HepG2 (cell line): ENCODE data around the gene LRR1. TPM values are rescaled to one million over a fixed set of nuclear protein-coding genes. Genes with fewer than 3 reads are reported as not detected.

ENCODE experiments used
- ATM ChIP-seq: fragments of 450-650 bp; IDR thresholded peaks from 2 replicates; pipeline ENCODE4 v1.7.1; 2017; ENCODE audit warnings: mild to moderate bottlenecking, borderline replicate concordance
- BRCA1 ChIP-seq: sonication (generic); formaldehyde crosslinking; IDR thresholded peaks from 2 replicates; pipeline ENCODE4 v1.4.0; 2020; ENCODE audit warnings: missing genetic modification reagents
- DR1 ChIP-seq: sonication (generic); formaldehyde crosslinking; IDR thresholded peaks from 2 replicates; pipeline ENCODE4 v1.8.0; 2021; ENCODE audit warnings: mild to moderate bottlenecking, missing genetic modification reagents, inconsistent platforms
- ESRRA ChIP-seq: sonication (generic); formaldehyde crosslinking; IDR thresholded peaks from 2 replicates; pipeline ENCODE4 v1.5.1; 2020; ENCODE audit warnings: mild to moderate bottlenecking, low read depth, missing genetic modification reagents
- GATAD1 ChIP-seq: IDR thresholded peaks from 2 replicates; pipeline ENCODE4 v1.6.1; 2016; ENCODE audit warnings: missing genetic modification reagents, missing compliant biosample characterization
- NCOA1 ChIP-seq: sonication (generic); formaldehyde crosslinking; IDR thresholded peaks from 2 replicates; pipeline ENCODE4 v1.9.0; 2021; ENCODE audit warnings: missing genetic modification reagents
- NFYB ChIP-seq: sonication (generic); formaldehyde crosslinking; IDR thresholded peaks from 2 replicates; pipeline ENCODE4 v1.4.0; 2020; ENCODE audit warnings: missing genetic modification reagents
- NKX3-1 ChIP-seq: sonication (generic); formaldehyde crosslinking; IDR thresholded peaks from 2 replicates; pipeline ENCODE4 v1.5.0; 2020; ENCODE audit warnings: missing genetic modification reagents
- NR2F1 ChIP-seq, 2 experiments: fragments of 450-650 bp in 1 of 2; formaldehyde crosslinking in 1 of 2; IDR thresholded peaks; 2 replicates each; pipeline versions ENCODE4 v1.5.0 to v1.6.1; 2016 to 2020; ENCODE audit warnings: mild to moderate bottlenecking in 1 of 2, missing compliant biosample characterization in 1 of 2, missing genetic modification reagents in 1 of 2, moderate library complexity in 1 of 2
- PHF8 ChIP-seq: sonication (generic); formaldehyde crosslinking; IDR thresholded peaks from 2 replicates; pipeline ENCODE4 v1.5.0; 2020; ENCODE audit warnings: missing genetic modification reagents
- POGK ChIP-seq: sonication (generic); formaldehyde crosslinking; conservative IDR thresholded peaks from 2 replicates; pipeline ENCODE4 v1.8.0; 2022; ENCODE audit warnings: mild to moderate bottlenecking, moderate library complexity, missing genetic modification reagents
- RBM39 ChIP-seq: fragments of 200-400 bp; formaldehyde crosslinking; IDR thresholded peaks from one replicate; pipeline ENCODE4 v1.6.1; 2018; ENCODE audit warnings: antibody characterized with exemption, mild to moderate bottlenecking, low read depth, low read length; ENCODE audit not compliant: poor library complexity, severe bottlenecking
- RFX5 ChIP-seq: IDR thresholded peaks from 2 replicates; pipeline ENCODE4 v1.6.1; 2011; ENCODE audit warnings: low read depth, low read length, improper control_type of control experiment
- SMARCE1 ChIP-seq: fragments of 450-650 bp; IDR thresholded peaks from 2 replicates; pipeline ENCODE4 v1.6.1; 2017; ENCODE audit warnings: borderline replicate concordance
- SOX13 ChIP-seq, 3 experiments: fragments of 450-650 bp in 1 of 3; sonication (generic) in 1 of 3; formaldehyde crosslinking in 1 of 3; IDR thresholded peaks in 2 of 3; conservative IDR thresholded peaks in 1 of 3; 2 replicates each; pipeline versions ENCODE4 v1.5.0 to v1.6.1; 2016 to 2020; ENCODE audit warnings: antibody characterized with exemption in 1 of 3, mild to moderate bottlenecking in 1 of 3, missing compliant biosample characterization in 1 of 3, missing genetic modification reagents in 1 of 3, moderate library complexity in 1 of 3
- WIZ ChIP-seq: sonication (generic); formaldehyde crosslinking; IDR thresholded peaks from 2 replicates; pipeline ENCODE4 v1.5.1; 2020; ENCODE audit warnings: mild to moderate bottlenecking, missing genetic modification reagents
- ZNF207 ChIP-seq: fragments of 450-650 bp; IDR thresholded peaks from 2 replicates; pipeline ENCODE4 v1.6.1; 2016; ENCODE audit warnings: antibody characterized with exemption, borderline replicate concordance
- ZNF251 ChIP-seq: sonication (generic); formaldehyde crosslinking; IDR thresholded peaks from 2 replicates; pipeline ENCODE4 v1.9.0; 2021; ENCODE audit warnings: mild to moderate bottlenecking, missing genetic modification reagents
- ZNF280D ChIP-seq: sonication (generic); formaldehyde crosslinking; IDR thresholded peaks from 2 replicates; pipeline ENCODE4 v1.5.1; 2020; ENCODE audit warnings: mild to moderate bottlenecking, missing genetic modification reagents
- ZNF331 ChIP-seq: sonication (generic); formaldehyde crosslinking; IDR thresholded peaks from 2 replicates; pipeline ENCODE4 v1.4.0; 2020; ENCODE audit warnings: missing genetic modification reagents
- ZNF451 ChIP-seq: sonication (generic); formaldehyde crosslinking; IDR thresholded peaks from 2 replicates; pipeline ENCODE4 v1.5.0; 2020; ENCODE audit warnings: mild to moderate bottlenecking, missing genetic modification reagents
- ZNF577 ChIP-seq: sonication (generic); formaldehyde crosslinking; IDR thresholded peaks from 2 replicates; pipeline ENCODE4 v1.4.0; 2020; ENCODE audit warnings: mild to moderate bottlenecking, low read depth, missing genetic modification reagents, borderline replicate concordance
- ZNF616 ChIP-seq: sonication (generic); formaldehyde crosslinking; IDR thresholded peaks from 2 replicates; pipeline ENCODE4 v1.5.0; 2020; ENCODE audit warnings: low read depth, mild to moderate bottlenecking, missing genetic modification reagents
- ZNF784 ChIP-seq: sonication (generic); formaldehyde crosslinking; IDR thresholded peaks from 2 replicates; pipeline ENCODE4 v1.5.1; 2020; ENCODE audit warnings: missing genetic modification reagents, mild to moderate bottlenecking, borderline replicate concordance
- polyA plus RNA-seq, 8 experiments: library from polyadenylated mRNA; depleted of rRNA in 3 of 8; stranded (reverse) in 7 of 8; unstranded in 1 of 8; fragments of >200 nt; fragmentation: Illumina TruSeq in 4 of 8; extraction: Trizol in 4 of 8; gene quantifications; 2 replicates each; pipeline versions ENCODE4 v1.2.1 to v1.2.3, GENCODE V29; 2011 to 2016; ENCODE audit warnings: low read depth in 4 of 8, missing spikeins in 1 of 8, mixed read lengths in 1 of 8; ENCODE audit not compliant: insufficient read depth in 1 of 8
- total RNA-seq, 5 experiments: library from RNA; depleted of rRNA; stranded (reverse); fragments of >200 nt; fragmentation: Illumina TruSeq; extraction: Trizol; gene quantifications; 2 replicates each; pipeline ENCODE4 v1.2.3, GENCODE V29; 2016; ENCODE audit warnings: low read depth in 1 of 5

LRR1 gene
- total and polyA plus RNA-seq, 2 of the 13 experiments (the other 11 are each of a cell fraction or from before 2014, with no cell fraction given) = 7.0 to 36.2 TPM

- TF ChIP-seq ZNF280D (CRISPR knock-in tag) (peak; percentile 92; the same call in 1 of the 2 replicates), ZNF577 (CRISPR knock-in tag) (no peak), ATM (no peak), GATAD1 (CRISPR knock-in tag) (peak; percentile 95), NFYB (CRISPR knock-in tag) (peak; percentile 21; the same call in 1 of the 2 replicates), NCOA1 (CRISPR knock-in tag) (peak; percentile 84; the same call in 1 of the 2 replicates), RBM39 (peak; percentile 87), NKX3-1 (no peak), WIZ (no peak; the same call in 1 of the 2 replicates), ZNF207 (no peak), NR2F1 (CRISPR knock-in tag; IDR thresholded peaks at IDR 0.05) (no peak), SOX13 (IDR thresholded peaks at IDR 0.05) (no peak), SOX13 (CRISPR knock-in tag; conservative IDR thresholded peaks at IDR 0.05 in 1 of 2, IDR thresholded peaks at IDR 0.05 in 1 of 2) (0 out of 4 replicates have a peak, but pooled peaks of 1 of the 2 experiments have one; percentile 36), BRCA1 (CRISPR knock-in tag) (no peak), DR1 (CRISPR knock-in tag) (peak; percentile 82), ZNF784 (CRISPR knock-in tag) (peak; percentile 90; the same call in 1 of the 2 replicates), POGK (CRISPR knock-in tag) (peak; percentile 69), PHF8 (peak; percentile 82), ESRRA (CRISPR knock-in tag) (no peak), ZNF451 (CRISPR knock-in tag) (no peak; the same call in 1 of the 2 replicates), RFX5 (no peak), SMARCE1 (no peak), ZNF251 (CRISPR knock-in tag) (no peak), ZNF616 (peak; percentile 65; the same call in 1 of the 2 replicates), ZNF331 (CRISPR knock-in tag) (peak; percentile 68; the same call in 1 of the 2 replicates)
These were observed at the start of gene LRR1 (continued) for GRCh38 chr14:49598485-49599300.
